HCT116 (cell line): Measurements from ENCODE around the gene AZGP1. TPM values are rescaled to one million over a fixed set of nuclear protein-coding genes. Genes with fewer than 3 reads are reported as not detected.

Experiments
- ATAC-seq: fragments of 200-7000 bp; cut with Tn5 transposase; 2 replicates; pipeline ENCODE4 v1.9.1; 2020; ENCODE audit warnings: mild to moderate bottlenecking, moderate library complexity
- BruUV-seq: library from RNA; stranded (reverse); fragments of 400-500 nt; replicated peaks from 2 replicates; lab custom pipeline; 2021; lab: Mats Ljungman, UMichigan
- CTCF ChIA-PET: fragments of 300-600 bp; sonication (Branson Sonifier 250); formaldehyde crosslinking; loops from one replicate; lab custom pipeline; 2021; ENCODE audit warnings: antibody characterized with exemption; lab: Charles Lee
- POLR2A ChIA-PET: fragments of 300-600, 350-600 bp; sonication (Branson Sonifier 250); formaldehyde crosslinking; loops from one replicate; lab custom pipeline; 2021; ENCODE audit warnings: antibody characterized with exemption; lab: Charles Lee
- RAD21 ChIA-PET, 2 experiments: fragments of 300-600 bp; sonication (Branson Sonifier 250); formaldehyde crosslinking; loops; one replicate each; lab custom pipeline; 2023; ENCODE audit warnings: low total read pairs in 2 of 2; ENCODE audit not compliant: uncharacterized antibody in 2 of 2, unreplicated experiment in 2 of 2, low non-redundant PET in 1 of 2; lab: Charles Lee
- DNase-seq: peaks from one replicate; pipeline ENCODE4 v3.0.0-alpha.2; 2010; ENCODE audit warnings: low read depth, low spot score
- H2AFZ ChIP-seq: fragments of 200-600 bp; shearing (Covaris generic), sonication (generic); 2 replicates; pipeline ENCODE4 v1.6.1; 2017; ENCODE audit warnings: low read depth, mixed run types, mixed read lengths, antibody characterized with exemption, low read length; ENCODE audit not compliant: poor library complexity, severe bottlenecking
- H3K27ac ChIP-seq: 2 replicates; pipeline ENCODE4 v1.5.1; 2012; ENCODE audit warnings: low read depth, low read length
- H3K27me3 ChIP-seq: fragments of 200-600 bp; sonication (generic); 2 replicates; pipeline ENCODE4 v1.6.1; 2016; ENCODE audit warnings: mixed run types, low read length, mixed read lengths; ENCODE audit not compliant: insufficient read depth
- H3K36me3 ChIP-seq, 2 experiments: fragments of 200-500 bp in 1 of 2; fragments of 200-600 bp in 1 of 2; sonication (Bioruptor generic) in 1 of 2; sonication (generic) in 1 of 2; 2 replicates each; pipeline versions ENCODE4 v1.5.1 to v1.6.1; 2014 to 2016; ENCODE audit warnings: low read length in 2 of 2, inconsistent platforms in 1 of 2, mixed read lengths in 1 of 2, mixed run types in 1 of 2; ENCODE audit not compliant: insufficient read depth in 2 of 2, control insufficient read depth in 1 of 2
- H3K4me1 ChIP-seq, 2 experiments: fragments of 200-600 bp in 1 of 2; sonication (generic) in 1 of 2; 2 replicates each; pipeline versions ENCODE4 v1.5.1 to v1.6.1; 2012 to 2017; ENCODE audit warnings: low read length in 2 of 2, inconsistent platforms in 1 of 2, mild to moderate bottlenecking in 1 of 2, mixed read lengths in 1 of 2, mixed run types in 1 of 2, moderate library complexity in 1 of 2; ENCODE audit not compliant: insufficient read depth in 2 of 2, control insufficient read depth in 1 of 2
- H3K4me2 ChIP-seq: fragments of 200-600 bp; sonication (generic); 2 replicates; pipeline ENCODE4 v1.6.1; 2017; ENCODE audit warnings: mixed run types, low read length, mixed read lengths
- H3K4me3 ChIP-seq, 2 experiments: fragments of 200-600 bp in 1 of 2; sonication (generic) in 1 of 2; replicated peaks in 1 of 2; 2 replicates each; pipeline ENCODE4 v1.5.1; 2011 to 2016; ENCODE audit warnings: low read length in 2 of 2, control low read depth in 1 of 2, low read depth in 1 of 2, mild to moderate bottlenecking in 1 of 2, mixed read lengths in 1 of 2, mixed run types in 1 of 2
- H3K79me2 ChIP-seq: fragments of 200-600 bp; sonication (generic); 2 replicates; pipeline ENCODE4 v1.6.1; 2017; ENCODE audit warnings: mild to moderate bottlenecking, mixed run types, low read length, moderate library complexity, mixed read lengths; ENCODE audit not compliant: insufficient read depth
- H3K9ac ChIP-seq: fragments of 200-600 bp; sonication (generic); 2 replicates; pipeline ENCODE4 v1.6.1; 2016; ENCODE audit warnings: low read length, mixed read lengths
- H3K9me2 ChIP-seq: fragments of 200-600 bp; sonication (generic), shearing (Covaris generic); 2 replicates; pipeline ENCODE4 v1.6.1; 2017; ENCODE audit warnings: mixed run types, mild to moderate bottlenecking, moderate library complexity; ENCODE audit not compliant: insufficient read depth
- H3K9me3 ChIP-seq, 2 experiments: fragments of 200-500 bp in 1 of 2; fragments of 200-600 bp in 1 of 2; sonication (Bioruptor generic) in 1 of 2; sonication (generic) in 1 of 2; 2 replicates each; pipeline ENCODE4 v1.6.1; 2014 to 2017; ENCODE audit warnings: low read length in 2 of 2, mixed read lengths in 2 of 2, inconsistent platforms in 1 of 2, low read depth in 1 of 2, mild to moderate bottlenecking in 1 of 2, mixed run types in 1 of 2, moderate library complexity in 1 of 2; ENCODE audit not compliant: control insufficient read depth in 1 of 2, insufficient read depth in 1 of 2
- H4K20me1 ChIP-seq: fragments of 200-600 bp; sonication (generic), shearing (Covaris generic); 2 replicates; pipeline ENCODE4 v1.6.1; 2017; ENCODE audit warnings: mixed run types, mild to moderate bottlenecking, moderate library complexity; ENCODE audit not compliant: insufficient read depth
- CEBPB ChIP-seq: IDR thresholded peaks from 2 replicates; pipeline ENCODE4 v1.6.1; 2012; ENCODE audit warnings: low read depth
- EGR1 ChIP-seq: IDR thresholded peaks from 2 replicates; pipeline ENCODE4 v1.6.1; 2012; ENCODE audit warnings: low read depth
- MAX ChIP-seq: IDR thresholded peaks from 2 replicates; pipeline ENCODE4 v1.6.1; 2012
- POLR2A ChIP-seq: IDR thresholded peaks from 2 replicates; pipeline ENCODE4 v1.7.0; 2011; ENCODE audit warnings: borderline replicate concordance; ENCODE audit not compliant: insufficient read depth, insufficient read length; ENCODE audit errors: extremely low read depth
- POLR2AphosphoS5 ChIP-seq: IDR thresholded peaks from 2 replicates; pipeline ENCODE4 v1.6.1; 2011; ENCODE audit warnings: mild to moderate bottlenecking, low read depth, low read length, moderate library complexity
- RAD21 ChIP-seq: IDR thresholded peaks from 2 replicates; pipeline ENCODE4 v1.6.1; 2012; ENCODE audit warnings: low read depth, mild to moderate bottlenecking
- REST ChIP-seq: IDR thresholded peaks from 2 replicates; pipeline ENCODE4 v1.6.1; 2012; ENCODE audit warnings: low read depth
- SP1 ChIP-seq: IDR thresholded peaks from 2 replicates; pipeline ENCODE4 v1.6.1; 2012; ENCODE audit warnings: low read depth
- SRF ChIP-seq: IDR thresholded peaks from 2 replicates; pipeline ENCODE4 v1.6.1; 2012; ENCODE audit warnings: low read depth
- TCF7L2 ChIP-seq: IDR thresholded peaks from 2 replicates; pipeline ENCODE4 v1.7.0; 2011; ENCODE audit warnings: borderline replicate concordance, inconsistent platforms; ENCODE audit not compliant: insufficient read depth, insufficient read length; ENCODE audit errors: extremely low read depth
- ZBTB33 ChIP-seq: IDR thresholded peaks from 2 replicates; pipeline ENCODE4 v1.6.1; 2011; ENCODE audit warnings: mild to moderate bottlenecking, low read length, moderate library complexity; ENCODE audit not compliant: insufficient replicate concordance; ENCODE audit errors: extremely low read depth
- intact Hi-C: fragments of 100-400 bp; cut with micrococcal nuclease; formaldehyde crosslinking; loops from 2 replicates; pipeline ENCODE4 v1.10.0; 2022
- total RNA-seq: library from RNA; stranded (reverse); gene quantifications from one replicate; pipeline ENCODE4 v1.2.1, GENCODE V29; 2021; ENCODE audit not compliant: unreplicated experiment

AZGP1 gene
- total RNA-seq, 1 experiment from 2014 or later, result 1.1 TPM

- DNase-seq, result no peak
- intact Hi-C loops, result no loop called here
- H3K27ac ChIP-seq, result no peak overlapping the region
- H3K4me1 ChIP-seq, result no peaks in the 10 kb centered on the region
- H3K4me2 ChIP-seq, result no peak overlapping the region
- H3K9me3 ChIP-seq, result peaks cover 0 to 1% of the 10 kb centered on the region in 2 experiments; a peak in 2 of 4 replicates
- no peaks in the 10 kb centered on the region for H3K9me2 ChIP-seq
- no peak overlapping the region for H2AFZ ChIP-seq
- H3K79me2 ChIP-seq, result no peaks in the 10 kb centered on the region
- ChIA-PET POLR2A (no interaction called here), CTCF (no interaction called here), RAD21 (no interaction called here)
- no peak overlapping the region for H3K9ac ChIP-seq
- H3K4me3 ChIP-seq, result no peak overlapping the region
- no TSS peak for BruUV-seq
- H4K20me1 ChIP-seq, result no peaks in the 10 kb centered on the region
- TF ChIP-seq REST (no peak), POLR2A (no peak), POLR2AphosphoS5 (no peak), TCF7L2 (no peak), ZBTB33 (no peak), SRF (no peak), MAX (no peak), RAD21 (no peak), EGR1 (no peak), CEBPB (no peak), SP1 (no peak)
- no peaks in the 10 kb centered on the region for H3K27me3 ChIP-seq
- no peaks in the 10 kb centered on the region for H3K36me3 ChIP-seq
- ATAC-seq, result no peak
Measured at GRCh38 chr7:99944497-99945070, 31.2 kb downstream of the AZGP1 start.
